K562 (cell line): ENCODE data around the gene PFN3. TPM values are rescaled to one million over a fixed set of nuclear protein-coding genes. Genes with fewer than 3 reads are reported as not detected.

Experiments used
- ARHGAP35 ChIP-seq: fragments of 450-650 bp; IDR thresholded peaks from 2 replicates; pipeline ENCODE4 v1.6.1; 2018; ENCODE audit not compliant: partially characterized antibody
- DLX4 ChIP-seq: fragments of 250-450 bp; sonication (Bioruptor Pico); IDR thresholded peaks from 2 replicates; pipeline ENCODE4 v1.6.1; 2021; ENCODE audit warnings: mild to moderate bottlenecking
- GATAD2B ChIP-seq: fragments of 450-650 bp; IDR thresholded peaks from 2 replicates; pipeline ENCODE4 v1.6.1; 2017; ENCODE audit warnings: mild to moderate bottlenecking, borderline replicate concordance
- JUND ChIP-seq, 2 experiments: IDR thresholded peaks; 2 replicates in 1 of 2; 3 replicates in 1 of 2; pipeline ENCODE4 v1.6.1; 2011; ENCODE audit warnings: borderline replicate concordance in 2 of 2, low read depth in 2 of 2, low read length in 2 of 2, improper control_type of control experiment in 1 of 2, missing biosample characterization in 1 of 2, missing genetic modification characterization in 1 of 2, missing genetic modification reagents in 1 of 2
- RERE ChIP-seq: sonication (generic); formaldehyde crosslinking; IDR thresholded peaks from 2 replicates; pipeline ENCODE4 v1.8.0; 2023; ENCODE audit warnings: missing genetic modification reagents, mild to moderate bottlenecking, borderline replicate concordance
- TEAD2 ChIP-seq: fragments of 450-650 bp; IDR thresholded peaks from 2 replicates; pipeline ENCODE4 v1.6.1; 2016; ENCODE audit warnings: missing genetic modification characterization, control low read depth, missing compliant biosample characterization
- XRCC4 ChIP-seq: IDR thresholded peaks from one replicate; pipeline ENCODE4 v1.6.1; 2011; ENCODE audit not compliant: insufficient read depth, insufficient read length; ENCODE audit errors: extremely low read depth
- ZNF134 ChIP-seq: fragments of 250-450 bp; sonication (Bioruptor Pico); conservative IDR thresholded peaks from 2 replicates; pipeline ENCODE4 v1.4.0; 2020
- ZNF407 ChIP-seq: fragments of 450-650 bp; IDR thresholded peaks from 2 replicates; pipeline ENCODE4 v1.6.1; 2016; ENCODE audit warnings: low read depth
- ZNF584 ChIP-seq: fragments of 200-800 bp; sonication (Bioruptor generic); IDR thresholded peaks from 2 replicates; pipeline ENCODE4 v1.6.1; 2016; ENCODE audit warnings: low read depth, mild to moderate bottlenecking, missing genetic modification characterization, missing compliant biosample characterization
- ZSCAN29 ChIP-seq: fragments of 450-650 bp; IDR thresholded peaks from 2 replicates; pipeline ENCODE4 v1.6.1; 2017
- polyA plus RNA-seq, 8 experiments: library from polyadenylated mRNA; depleted of rRNA in 4 of 8; stranded (reverse) in 5 of 8; unstranded in 3 of 8; fragments of >200 nt; fragmentation: Nextera tagmentation in 2 of 8; fragmentation: Illumina TruSeq in 1 of 8; extraction: Ambion mirVana in 2 of 8; extraction: Trizol in 1 of 8; gene quantifications; 2 replicates each; pipeline versions ENCODE4 v1.2.1 to v1.2.3, GENCODE V29; 2011 to 2014; ENCODE audit warnings: inconsistent platforms in 1 of 8, missing spikeins in 1 of 8
- total RNA-seq, 7 experiments: library from RNA; depleted of rRNA in 6 of 7; stranded (reverse); fragments of >200 nt in 6 of 7; fragmentation: Illumina TruSeq in 2 of 7; extraction: Trizol in 2 of 7; gene quantifications; 2 replicates each; pipeline versions ENCODE4 v1.2.1 to v1.2.3, GENCODE V29; 2011 to 2021; ENCODE audit warnings: low replicate concordance in 1 of 7

Gene PFN3
- total and polyA plus RNA-seq, 9 of the 15 experiments (the other 6 are each of a cell fraction or from before 2014, with no cell fraction given) = not detected

- TF ChIP-seq ZNF407 (no peak), XRCC4 (no peak), DLX4 (CRISPR knock-in tag) (no peak), ZSCAN29 (no peak), JUND (IDR thresholded peaks at IDR 0.05; ENCODE audit: borderline replicate concordance, low read depth, low read length) (peak; percentile 46), JUND (tag; IDR thresholded peaks at IDR 0.05; ENCODE audit: borderline replicate concordance, low read depth, low read length) (peak; percentile 62; the same call in 1 of the 3 replicates), ARHGAP35 (no peak), ZNF134 (CRISPR knock-in tag) (peak; percentile 72), TEAD2 (tag) (no peak), GATAD2B (peak; percentile 87; the same call in 1 of the 2 replicates), ZNF584 (CRISPR knock-in tag) (no peak), RERE (CRISPR knock-in tag) (no peak)
These were observed 3.6 kb upstream of the PFN3 start (continued) for GRCh38 chr5:177403792-177404640.
